ENCODE measurements around the gene TRNAU1AP.
A peak's percentile ranks its signal among the peaks of the same experiment; 100 is the strongest.
"Not testable (repeated sequence)": the region's sequence is repeated elsewhere in the genome, so short reads cannot be mapped to it uniquely, and the experiment has no call there.

Gene TRNAU1AP

DNA sequence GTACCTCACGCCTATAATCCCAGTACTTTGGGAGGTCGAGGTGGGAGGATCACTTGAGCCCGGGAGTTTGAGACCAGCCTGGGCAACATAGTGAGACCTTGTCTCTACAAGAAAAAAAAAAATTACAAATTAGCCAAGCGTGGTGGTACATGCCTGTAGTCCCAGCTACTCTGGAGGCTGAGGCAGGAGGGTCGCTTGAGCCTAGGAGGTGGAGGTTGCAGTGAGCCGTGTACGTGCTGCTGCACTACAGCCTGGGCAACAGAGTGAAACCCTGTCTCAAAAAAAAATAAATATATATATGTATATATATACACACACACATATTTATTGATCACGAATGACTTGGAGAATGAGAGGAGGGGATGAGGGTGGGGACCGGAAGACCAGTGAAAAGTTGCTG lies 30.3 kb upstream of the TRNAU1AP start:
- not testable (repeated sequence) for DNase-seq

DNA sequence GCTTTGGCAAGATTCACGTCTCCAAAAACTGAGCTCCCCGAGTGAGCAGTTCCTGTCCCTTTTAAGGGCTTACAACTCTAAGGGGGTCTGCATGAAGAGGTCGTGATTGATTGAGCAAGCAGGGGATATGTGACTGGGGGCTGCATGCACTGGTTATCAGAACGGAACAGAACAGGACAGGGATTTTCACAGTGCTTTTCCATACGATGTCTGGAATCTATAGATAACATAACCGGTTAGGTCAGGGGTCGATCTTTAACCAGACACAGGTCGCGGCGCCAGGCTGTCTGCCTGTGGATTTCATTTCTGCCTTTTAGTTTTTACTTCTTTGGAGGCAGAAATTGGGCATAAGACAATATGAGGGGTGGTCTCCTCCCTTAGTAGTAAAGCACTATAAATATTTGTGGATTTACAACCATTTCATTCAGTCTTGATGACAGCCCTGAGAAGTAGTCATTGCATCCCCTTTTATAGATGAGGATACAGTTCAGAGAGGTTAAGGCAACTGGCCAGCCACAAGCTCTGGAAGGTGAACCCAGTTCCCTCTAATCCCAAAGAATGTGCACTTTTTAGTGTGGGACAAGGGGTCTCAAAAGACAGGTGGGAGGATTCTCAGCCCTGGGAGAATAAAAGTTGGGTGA lies 27.8 kb upstream of the TRNAU1AP start:
- not testable (repeated sequence) for DNase-seq

DNA sequence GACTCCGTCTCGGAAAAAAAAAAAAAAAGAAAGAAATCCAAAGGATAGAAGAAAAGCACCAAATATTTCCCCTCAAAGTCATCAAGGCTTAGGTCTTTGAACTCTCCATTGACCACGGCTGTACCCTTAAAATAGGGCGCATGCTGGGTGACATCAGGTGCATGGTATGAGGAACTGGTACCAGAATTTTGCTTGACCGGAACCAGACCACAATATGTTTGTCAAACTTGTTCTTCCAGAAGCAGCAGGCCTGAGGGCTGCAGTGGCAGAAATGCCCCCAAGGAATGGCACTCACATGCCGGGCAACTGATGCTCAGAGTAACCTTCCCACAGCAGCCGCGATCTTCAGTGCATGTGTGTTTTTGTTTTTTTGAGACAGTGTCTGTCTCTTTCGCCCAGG lies 26.0 kb upstream of the TRNAU1AP start:
- no peak for DNase-seq

DNA sequence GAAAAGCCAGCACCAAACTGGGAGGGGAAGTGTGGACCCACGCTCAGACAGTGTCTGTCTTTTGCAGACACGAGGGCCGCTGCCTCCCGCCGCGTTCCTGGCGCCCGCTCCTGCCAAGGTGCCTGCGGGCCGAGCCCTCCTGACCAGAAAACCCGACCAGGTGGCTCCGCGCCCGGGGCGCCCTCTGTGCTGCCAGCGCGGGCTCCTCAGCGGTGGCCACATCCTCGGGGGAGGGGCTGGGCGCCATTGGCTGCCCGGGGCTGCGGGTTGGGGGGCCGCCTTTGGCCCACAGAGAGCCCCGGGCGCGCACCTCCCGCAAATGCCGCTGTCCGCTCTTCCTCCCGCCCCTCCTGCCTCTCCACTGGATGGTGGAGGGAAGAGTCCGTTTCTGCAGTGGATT lies 22.4 kb upstream of the TRNAU1AP start:
- no peak for DNase-seq

DNA sequence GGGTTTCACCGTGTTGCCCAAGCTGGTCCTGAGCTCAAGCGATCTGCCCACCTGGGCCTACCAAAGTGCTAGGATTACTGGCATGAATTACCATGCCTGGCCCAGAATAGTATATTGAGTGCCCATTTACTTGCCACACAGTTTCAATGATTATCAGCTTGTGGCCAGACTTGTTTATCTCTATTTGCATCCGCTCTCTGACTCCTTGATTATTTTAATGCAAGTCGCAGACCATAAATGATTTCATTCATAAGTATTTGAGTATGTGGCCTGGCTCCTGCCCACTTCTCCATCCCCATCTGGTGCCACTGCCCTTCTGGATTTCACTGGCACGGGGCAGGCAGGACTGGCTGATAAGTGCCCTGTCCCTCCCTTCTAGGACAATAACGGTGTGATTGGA lies 18.2 kb upstream of the TRNAU1AP start:
- DNase-seq, result no peak

DNA sequence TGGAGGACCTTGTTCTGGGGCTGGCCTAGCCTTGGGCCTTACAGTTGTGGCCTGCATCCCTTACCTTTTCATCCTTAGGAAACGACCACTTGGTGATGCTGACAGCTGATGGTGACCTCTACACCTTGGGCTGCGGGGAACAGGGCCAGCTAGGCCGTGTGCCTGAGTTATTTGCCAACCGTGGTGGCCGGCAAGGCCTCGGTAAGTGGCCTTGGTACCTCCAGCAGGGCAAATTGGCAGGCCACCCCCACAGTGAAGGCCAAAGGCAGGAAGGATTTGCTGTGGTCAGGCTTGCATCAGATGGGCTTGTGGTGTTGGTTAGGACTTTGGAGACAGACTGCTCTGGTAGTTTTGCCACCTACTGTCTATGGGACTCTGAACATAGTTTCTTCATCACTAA lies 17.7 kb upstream of the TRNAU1AP start:
- no peak for DNase-seq

DNA sequence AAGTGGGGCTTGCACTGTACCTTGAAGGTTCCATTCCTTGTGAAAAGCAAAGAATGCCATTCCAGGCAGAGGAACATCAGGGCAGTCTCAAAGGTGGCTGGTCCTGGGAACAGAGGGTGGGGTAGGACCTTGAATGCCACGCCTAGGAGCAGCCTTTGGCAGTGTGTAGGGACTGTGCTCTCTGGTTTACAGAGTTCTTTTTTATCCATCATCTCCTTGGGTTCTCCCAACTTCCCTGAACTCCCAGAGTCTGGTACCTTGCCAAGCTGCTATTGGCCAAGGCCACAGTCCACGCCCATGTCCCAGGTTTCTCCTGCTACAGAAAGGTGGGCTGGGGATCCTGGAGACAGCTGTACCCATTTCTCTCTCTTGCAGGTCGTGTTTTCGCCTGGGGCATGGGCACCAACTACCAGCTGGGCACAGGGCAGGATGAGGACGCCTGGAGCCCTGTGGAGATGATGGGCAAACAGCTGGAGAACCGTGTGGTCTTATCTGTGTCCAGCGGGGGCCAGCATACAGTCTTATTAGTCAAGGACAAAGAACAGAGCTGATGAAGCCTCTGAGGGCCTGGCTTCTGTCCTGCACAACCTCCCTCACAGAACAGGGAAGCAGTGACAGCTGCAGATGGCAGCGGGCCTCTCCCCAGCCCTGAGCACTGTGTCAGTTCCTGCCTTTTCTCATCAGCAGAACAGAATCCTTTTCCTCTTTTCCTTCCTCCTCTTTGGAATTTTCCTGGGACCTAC lies 15.3 kb upstream of the TRNAU1AP start:
- no peak for DNase-seq

DNA sequence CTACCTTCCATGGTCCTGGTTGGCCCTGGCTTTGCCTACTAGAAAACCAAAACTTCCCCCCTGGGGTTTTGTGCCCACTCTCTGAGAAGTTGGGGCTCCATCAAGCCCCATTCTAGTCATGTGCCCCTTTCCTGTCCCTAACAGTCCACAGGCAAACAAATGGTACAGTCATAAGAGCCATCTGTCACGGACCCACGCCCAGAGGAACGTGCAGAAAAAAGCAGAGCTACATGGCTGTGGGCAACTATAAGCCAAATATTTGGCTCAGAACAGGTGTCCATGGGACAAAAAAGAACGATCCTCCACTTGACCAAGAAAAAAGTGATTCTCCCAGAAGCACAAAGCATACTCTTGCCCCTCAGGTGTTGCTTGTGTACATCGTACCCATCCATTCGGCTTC lies 14.6 kb upstream of the TRNAU1AP start:
- DNase-seq, result no peak

DNA sequence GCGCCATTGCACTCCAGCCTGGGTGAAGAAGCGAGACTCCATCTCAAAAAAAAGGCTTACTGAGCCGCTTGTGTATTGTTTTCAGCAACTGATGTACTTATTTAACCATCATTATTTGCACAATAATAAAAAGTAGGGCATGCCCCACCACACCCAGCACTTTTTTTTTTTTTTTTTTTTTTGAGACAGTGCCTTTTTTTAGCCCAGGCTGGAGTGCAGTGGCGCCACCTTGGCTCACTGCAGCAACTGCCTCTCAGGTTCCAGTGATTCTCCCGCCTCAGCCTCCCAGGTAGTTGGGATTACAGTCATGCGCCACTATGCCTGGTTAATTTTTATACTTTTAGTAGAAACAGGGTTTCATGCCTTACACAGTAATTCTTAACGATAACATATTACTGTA lies 12.2 kb upstream of the TRNAU1AP start:
- DNase-seq, result no peak

DNA sequence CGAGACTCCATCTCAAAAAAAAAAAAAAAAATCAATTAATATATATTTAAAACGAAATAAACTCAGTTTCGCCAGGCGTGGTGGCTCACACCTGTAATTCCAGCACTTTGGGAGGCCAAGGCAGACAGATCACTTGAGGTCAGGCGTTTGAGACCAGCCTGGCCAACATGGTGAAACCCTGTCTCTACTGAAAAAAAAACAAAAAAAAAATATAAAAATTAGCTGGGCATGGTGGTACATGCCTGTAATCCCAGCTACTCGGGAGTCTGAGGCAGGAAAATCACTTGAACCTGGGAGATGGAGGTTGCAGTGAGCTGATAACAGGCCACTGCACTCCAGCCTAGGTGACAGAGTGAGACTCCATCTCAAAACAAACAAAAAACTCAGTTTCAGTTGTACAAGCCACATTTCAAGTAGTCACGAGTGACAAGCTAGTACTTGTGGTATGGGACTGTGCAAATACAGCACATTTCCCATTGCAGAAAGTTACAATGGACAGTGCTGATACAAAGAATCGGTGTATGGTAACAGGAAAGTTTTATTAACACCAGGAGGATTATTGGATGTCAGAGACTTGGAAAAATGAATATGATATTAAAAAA lies 11.4 kb upstream of the TRNAU1AP start:
- DNase-seq, result not testable (repeated sequence)

DNA sequence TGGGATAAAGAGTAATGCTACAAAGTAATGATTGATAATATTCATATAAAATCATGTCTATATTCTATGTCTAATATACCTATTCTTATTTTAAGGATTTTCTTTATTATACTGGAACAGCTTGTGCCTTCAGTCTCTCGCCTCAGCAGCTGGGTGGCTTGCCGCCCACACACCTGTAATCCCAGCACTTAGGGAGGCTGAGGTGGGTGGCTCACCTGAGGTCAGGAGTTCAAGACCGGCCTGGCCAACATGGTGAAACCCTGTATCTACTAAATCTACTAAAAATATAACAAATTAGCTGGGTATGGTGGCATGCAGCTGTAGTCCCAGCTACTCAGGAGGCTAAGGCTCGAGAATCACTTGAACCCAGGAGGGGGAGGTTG lies 7.6 kb upstream of the TRNAU1AP start:
- no peak for DNase-seq

DNA sequence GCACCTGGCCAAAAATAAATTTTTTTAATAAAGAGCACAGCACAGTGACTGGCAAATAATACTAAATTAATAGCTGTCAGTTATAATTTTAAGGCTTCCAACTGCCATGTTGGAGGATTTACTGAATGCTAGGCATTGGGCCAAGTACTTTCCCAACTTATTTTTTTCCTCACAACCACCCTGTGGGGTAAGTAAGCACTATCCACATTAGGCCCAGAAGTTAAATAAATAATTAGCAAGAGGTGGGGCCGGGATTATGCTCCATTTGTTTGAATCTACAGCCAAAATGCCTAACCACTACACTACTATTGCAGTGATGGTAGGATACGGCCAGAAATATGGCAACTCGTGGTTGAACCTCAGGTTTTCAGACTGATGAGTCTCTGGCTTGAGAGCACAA lies 4.6 kb upstream of the TRNAU1AP start:
- no peak for DNase-seq

DNA sequence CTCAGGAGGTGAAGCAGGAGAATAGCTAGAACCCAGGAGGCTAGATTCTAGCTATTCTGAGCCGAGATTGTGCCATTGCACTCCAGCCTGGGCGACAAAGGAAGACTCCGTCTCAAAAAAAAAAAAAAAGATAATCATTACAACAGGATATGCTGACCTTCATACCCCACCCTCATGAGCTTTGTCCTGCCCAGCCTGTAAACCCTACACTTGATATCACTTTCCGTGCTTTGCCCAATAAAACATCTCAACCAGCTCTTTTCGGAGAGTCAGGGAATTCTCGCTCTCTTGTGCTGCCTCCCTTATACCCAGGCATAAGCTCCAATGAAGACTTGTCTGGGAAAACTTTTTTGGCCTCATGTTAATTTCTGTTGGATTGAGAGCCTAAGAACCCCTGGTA lies 1.5 kb upstream of the TRNAU1AP start:
- no peak for DNase-seq

DNA sequence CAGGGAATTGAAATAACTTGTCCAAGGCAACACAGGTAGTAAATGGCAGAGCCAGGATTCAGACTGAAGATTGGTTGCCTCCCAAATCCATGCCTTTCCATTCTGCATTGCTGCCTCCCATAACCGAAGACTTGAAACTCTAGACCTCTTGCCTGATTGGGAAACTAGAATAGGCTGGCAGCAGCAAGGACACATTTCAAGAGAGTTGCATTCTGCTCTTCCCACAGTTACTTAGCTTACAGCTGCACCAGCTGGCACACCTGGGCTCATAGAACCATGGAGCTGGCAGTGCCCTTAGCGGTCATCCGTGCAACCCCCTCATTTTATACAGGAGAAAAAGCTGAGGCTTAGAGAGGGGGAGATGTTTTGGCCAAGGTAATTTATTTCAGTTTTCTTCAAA lies 8.0 kb downstream of the TRNAU1AP start:
- DNase-seq, result no peak

DNA sequence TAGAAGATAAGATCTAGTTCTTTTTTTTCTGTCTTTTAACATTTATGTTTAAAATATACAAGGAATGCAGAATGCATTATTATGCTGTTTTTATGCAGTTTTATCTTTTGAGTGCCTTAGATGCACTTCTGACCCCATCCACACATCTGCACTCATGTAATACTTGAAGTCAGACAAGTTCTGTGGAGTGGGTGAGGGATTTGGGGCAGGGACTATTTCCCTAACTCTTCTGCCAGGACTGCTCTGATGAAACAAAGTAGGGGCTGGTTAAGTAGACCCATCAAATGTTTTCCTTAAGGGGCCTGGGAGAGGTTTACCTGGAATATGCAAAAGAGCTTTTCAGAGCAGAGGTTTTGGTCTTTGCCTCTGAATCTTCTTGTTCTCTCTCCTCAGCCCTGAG lies 11.4 kb downstream of the TRNAU1AP start:
- no peak for DNase-seq

DNA sequence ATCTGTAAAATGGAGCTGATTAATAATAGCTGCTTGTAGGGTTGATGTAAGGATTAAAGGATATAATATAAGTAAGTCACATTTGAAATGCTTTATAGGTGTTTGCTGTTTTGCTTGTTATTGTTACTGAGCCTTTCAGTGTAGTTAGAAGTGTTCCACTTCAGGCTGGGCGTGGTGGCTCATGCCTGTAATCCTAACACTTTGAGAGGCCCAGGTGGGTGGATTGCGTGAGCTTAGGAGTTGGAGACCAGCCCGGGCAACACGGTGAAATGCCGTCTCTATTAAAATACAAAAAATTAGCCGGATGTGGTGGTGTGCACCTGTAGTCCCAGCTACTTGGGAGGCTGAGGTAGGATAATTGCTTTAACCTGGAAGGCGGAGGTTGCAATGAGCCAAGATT lies 12.2 kb downstream of the TRNAU1AP start:
- DNase-seq, result no peak

DNA sequence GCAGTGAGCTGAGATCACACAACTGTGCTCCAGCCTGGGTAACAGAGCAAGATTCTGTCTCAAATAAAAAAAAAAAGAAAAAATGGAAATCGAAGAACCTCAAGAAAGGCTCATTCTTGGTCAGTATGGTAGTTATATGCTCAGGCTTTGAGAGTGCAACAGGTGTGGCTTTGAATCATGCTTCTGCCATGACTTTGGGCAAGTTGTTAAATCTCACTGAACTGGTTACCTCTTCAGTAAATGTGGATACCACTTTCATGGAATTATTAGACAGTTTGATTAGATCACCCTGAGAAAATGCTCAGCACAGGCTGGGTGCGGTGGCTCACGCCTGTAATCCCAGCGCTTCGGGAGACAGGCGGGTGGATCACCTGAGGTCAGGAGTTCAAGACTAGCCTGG lies 12.8 kb downstream of the TRNAU1AP start:
- DNase-seq, result no peak

DNA sequence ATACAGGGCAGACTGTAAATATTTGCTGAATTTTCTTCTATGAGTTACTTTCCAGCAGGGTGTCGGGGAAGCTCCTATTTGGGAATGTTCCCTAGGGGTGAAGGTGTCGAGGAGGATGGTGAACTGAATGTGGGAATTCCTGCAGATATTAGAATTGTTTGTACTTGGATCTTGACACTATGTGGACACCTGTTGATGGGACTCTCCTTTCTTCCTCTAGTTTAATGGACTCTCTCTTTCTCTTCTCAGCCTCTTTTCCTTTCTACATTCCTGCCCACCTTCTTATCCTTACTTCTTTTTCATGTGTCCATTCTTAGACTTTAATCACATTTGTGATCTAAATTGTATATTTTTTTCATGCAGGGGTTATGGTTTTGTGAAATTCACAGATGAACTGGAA lies 14.0 kb downstream of the TRNAU1AP start:
- no peak for DNase-seq

DNA sequence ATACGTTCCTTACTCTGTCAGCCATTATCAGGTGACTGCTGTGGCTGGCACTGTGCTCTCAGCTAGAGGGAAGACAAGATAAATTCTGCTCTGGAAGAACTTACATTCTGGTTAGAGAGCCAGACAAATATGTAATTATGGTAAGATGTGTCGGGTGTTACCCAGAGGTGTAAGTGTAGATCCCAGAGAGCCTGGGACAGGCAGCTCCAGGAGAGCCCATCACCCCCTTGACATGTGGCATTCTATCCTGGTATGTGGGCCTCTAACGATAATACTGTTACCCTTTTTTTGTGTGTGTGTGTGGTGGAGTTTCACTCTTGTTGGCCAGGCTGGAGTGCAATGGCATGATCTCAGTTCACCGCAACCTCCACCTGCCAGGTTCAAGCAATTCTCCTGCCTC lies 19.0 kb downstream of the TRNAU1AP start:
- no peak for DNase-seq

DNA sequence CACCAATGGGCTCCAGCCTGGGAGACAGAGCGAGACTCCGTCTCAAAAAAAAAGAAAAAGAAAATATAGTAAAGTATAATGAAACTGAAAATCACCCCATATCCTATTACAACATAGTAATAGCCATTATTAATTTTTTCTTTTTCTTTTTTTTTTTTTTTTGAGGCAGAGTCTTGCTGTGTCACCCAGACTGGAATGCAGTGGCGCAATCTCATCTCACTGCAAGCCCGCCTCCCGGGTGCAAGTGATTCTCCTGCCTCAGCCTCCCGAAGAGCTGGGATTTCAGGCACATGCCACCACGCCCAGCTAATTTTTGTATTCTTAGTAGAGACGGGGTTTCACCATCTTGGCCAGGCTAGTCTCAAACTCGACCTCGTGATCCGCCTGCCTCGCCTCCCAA lies 20.0 kb downstream of the TRNAU1AP start:
- DNase-seq, result not testable (repeated sequence)

DNA sequence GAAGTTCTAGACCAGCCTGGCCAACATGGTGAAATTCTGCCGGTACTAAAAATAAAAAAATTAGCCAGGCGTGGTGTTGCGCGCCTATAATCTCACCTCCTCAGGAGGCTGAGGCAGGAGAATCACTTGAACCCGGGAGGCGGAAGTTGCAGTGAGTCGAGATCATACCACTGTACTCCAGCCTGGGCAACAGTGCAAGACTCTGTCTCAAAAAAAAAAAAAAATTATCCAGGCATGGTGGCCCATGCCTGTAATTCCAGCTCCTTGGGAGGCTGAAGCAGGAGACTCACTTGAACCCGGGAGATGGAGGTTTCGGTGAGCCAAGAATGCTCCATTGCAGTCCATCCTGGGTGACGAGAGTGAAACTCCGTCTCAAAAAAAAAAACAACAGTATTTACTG lies 20.7 kb downstream of the TRNAU1AP start:
- no peak for DNase-seq

DNA sequence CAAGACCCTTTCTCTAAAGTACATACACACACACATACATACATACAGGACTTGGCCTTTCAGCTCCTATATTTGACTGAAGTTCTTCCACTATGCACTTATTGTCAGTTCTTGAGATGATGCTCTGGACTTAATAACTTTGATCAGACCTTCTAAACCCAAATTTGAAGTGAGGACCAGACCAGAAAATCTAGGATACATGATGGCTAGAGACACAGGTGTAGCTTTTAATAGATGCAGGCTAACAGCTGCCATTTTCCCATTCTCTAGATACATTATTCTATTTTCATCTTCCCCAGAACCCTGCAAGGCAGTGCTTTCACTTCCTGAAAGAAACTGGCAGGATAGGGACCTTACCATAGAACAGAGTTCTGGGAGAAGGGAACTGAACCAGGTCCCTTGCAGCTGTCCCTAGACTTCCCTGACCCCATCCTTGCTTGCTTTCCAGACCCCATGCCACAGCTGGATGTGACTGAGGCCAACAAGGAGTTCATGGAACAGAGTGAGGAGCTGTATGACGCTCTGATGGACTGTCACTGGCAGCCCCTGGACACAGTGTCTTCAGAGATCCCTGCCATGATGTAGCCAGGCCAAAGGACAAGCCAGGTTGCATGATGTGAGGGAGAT lies 24.3 kb downstream of the TRNAU1AP start:
- DNase-seq, result peak; percentile 24

DNA sequence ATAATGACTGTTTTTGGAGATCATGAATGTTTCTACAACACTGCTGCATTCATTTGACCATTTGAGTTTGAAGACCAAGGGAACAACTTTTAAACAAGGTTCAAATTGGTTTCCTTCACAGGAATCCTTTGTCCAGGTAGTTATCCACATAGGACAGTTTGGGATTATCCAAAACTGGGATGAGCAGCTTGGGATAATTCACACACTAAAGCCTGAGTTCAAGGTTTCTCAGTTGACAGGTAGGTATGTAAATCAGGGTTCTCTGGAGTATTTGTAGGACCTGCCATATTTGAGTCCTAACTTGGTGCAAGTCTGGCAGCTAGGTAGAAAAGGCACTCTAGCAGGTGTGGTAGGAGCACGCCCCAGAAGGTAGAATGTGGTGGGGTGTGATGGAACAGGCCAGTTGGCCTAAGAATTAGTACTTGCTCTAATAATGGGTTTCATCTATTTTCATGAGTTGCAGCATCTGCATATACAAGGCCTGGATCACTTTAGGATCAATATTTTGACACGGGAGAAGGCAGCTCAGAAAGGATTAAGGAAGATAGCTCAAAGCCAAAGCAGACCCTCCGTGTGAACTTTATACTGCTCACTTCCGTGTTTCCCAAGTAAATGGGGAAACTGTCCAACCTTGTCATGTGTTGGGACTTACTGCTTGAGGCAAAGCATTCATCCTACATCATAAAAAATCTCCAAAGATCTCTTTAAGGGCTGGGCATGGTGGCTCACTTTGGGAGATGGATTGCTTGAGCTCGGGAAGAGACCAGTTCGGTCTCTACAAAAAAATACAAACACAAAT lies 25.1 kb downstream of the TRNAU1AP start:
- DNase-seq, result no peak
